Lower leg skin (tissue), 3 donors: ENCODE results near the gene VIT.

ENCODE experiments used
- CTCF ChIP-seq, 3 donors: fragments of 450-650 bp; IDR thresholded peaks; one replicate each; pipeline ENCODE4 v1.5.1; 2016; ENCODE audit warnings: antibody characterized with exemption in 3 of 3, mild to moderate bottlenecking in 3 of 3, moderate library complexity in 2 of 3
- POLR2A ChIP-seq, 2 donors: fragments of 450-650 bp; IDR thresholded peaks; one replicate each; pipeline ENCODE4 v1.6.1; 2016 to 2017; ENCODE audit warnings: antibody characterized with exemption in 2 of 2, mild to moderate bottlenecking in 1 of 2, moderate library complexity in 1 of 2

GRCh38 chr2:36802952-36803351 is 106.4 kb downstream of the VIT start:
- TF ChIP-seq CTCF (IDR thresholded peaks at IDR 0.05) (no peak), POLR2A (IDR thresholded peaks at IDR 0.05) (no peak)
